Small intestine (tissue), 4 donors: ENCODE data around the gene DNAJB1. TPM values are rescaled to one million over a fixed set of nuclear protein-coding genes. Genes with fewer than 3 reads are reported as not detected.

Experiments used
- polyA plus RNA-seq, 4 donors: library from polyadenylated mRNA; stranded (reverse) in 3 of 4; unstranded in 1 of 4; fragments of 200-250 nt in 3 of 4; fragments of 120-200 nt in 1 of 4; gene quantifications; one replicate each; pipeline versions ENCODE4 v1.2.1 to v1.2.3, GENCODE V29; 2013
- donor health status: healthy with polysubstance abuse.
- donor health status: Bipolar disorder and iron deficiency.
- donor health status: healthy.

The DNAJB1 gene
- polyA plus RNA-seq, 4 donors: 39.4 to 87.7 (median 44.2) TPM

Other genes with a start within 250 kb of the DNAJB1 start
- 10 to 100 TPM; 13.6 to 61.9 (median 33.6) TPM for gene ADGRE5, start 137.0 kb downstream of the DNAJB1 start, polyA plus RNA-seq
- 100 to 1,000 TPM in 3 of 4 donors, 10 to 100 TPM in 1; 61.9 to 139 (median 125) TPM for gene DDX39A, start 99.1 kb downstream of the DNAJB1 start, polyA plus RNA-seq
- gene PKN1, start 85.1 kb downstream of the DNAJB1 start, polyA plus RNA-seq: 10 to 100 TPM in 3 of 4 donors, 1 to 10 TPM in 1; 8.9 to 65.3 (median 31.4) TPM
- under 1 TPM in 2 of 4 donors, not detected in 2; 0.37 to 0.64 TPM for gene PTGER1, start 43.0 kb downstream of the DNAJB1 start, polyA plus RNA-seq
- gene GIPC1, start 22.3 kb downstream of the DNAJB1 start, polyA plus RNA-seq: 10 to 100 TPM; 43.1 to 91.2 (median 65.2) TPM
- 100 to 1,000 TPM; 147 to 287 (median 200) TPM for gene TECR, start 11.2 kb upstream of the DNAJB1 start, polyA plus RNA-seq
- gene NDUFB7, start 53.7 kb upstream of the DNAJB1 start, polyA plus RNA-seq: 100 to 1,000 TPM; 127 to 818 (median 624) TPM
- under 1 TPM in 2 of 4 donors, not detected in 2; 0.24 to 0.55 TPM for gene CLEC17A, start 64.7 kb upstream of the DNAJB1 start, polyA plus RNA-seq
- gene ADGRE3, start 156.4 kb upstream of the DNAJB1 start, polyA plus RNA-seq: under 1 TPM in 3 of 4 donors, not detected in 1; 0.03 to 0.77 (median 0.54) TPM
- gene ZNF333, start 171.7 kb upstream of the DNAJB1 start, polyA plus RNA-seq: 10 to 100 TPM in 1 of 4 donors, 1 to 10 TPM in 3; 2.7 to 10.3 (median 4.5) TPM